Hepatocyte (in vitro differentiated cells): ENCODE results near the gene C12orf75.

Source experiments
- EZH2 ChIP-seq: fragments of 200-600 bp; sonication (generic); IDR thresholded peaks from 2 replicates; pipeline ENCODE4 v1.6.1; 2016; ENCODE audit warnings: antibody characterized with exemption, mild to moderate bottlenecking, borderline replicate concordance
- EZH2phosphoT487 ChIP-seq: fragments of 200-600 bp; sonication (generic); IDR thresholded peaks from one replicate; pipeline ENCODE4 v1.6.1; 2018; ENCODE audit warnings: antibody characterized with exemption, mild to moderate bottlenecking, low read depth, moderate library complexity; ENCODE audit not compliant: unreplicated experiment, severe bottlenecking
- TF ChIP-seq, protein P1 (sequence below): fragments of 200-600 bp; sonication (generic); IDR thresholded peaks from 2 replicates; pipeline ENCODE4 v1.5.1; 2016; ENCODE audit warnings: antibody characterized with exemption, mild to moderate bottlenecking; ENCODE audit not compliant: poor library complexity

DNA sequence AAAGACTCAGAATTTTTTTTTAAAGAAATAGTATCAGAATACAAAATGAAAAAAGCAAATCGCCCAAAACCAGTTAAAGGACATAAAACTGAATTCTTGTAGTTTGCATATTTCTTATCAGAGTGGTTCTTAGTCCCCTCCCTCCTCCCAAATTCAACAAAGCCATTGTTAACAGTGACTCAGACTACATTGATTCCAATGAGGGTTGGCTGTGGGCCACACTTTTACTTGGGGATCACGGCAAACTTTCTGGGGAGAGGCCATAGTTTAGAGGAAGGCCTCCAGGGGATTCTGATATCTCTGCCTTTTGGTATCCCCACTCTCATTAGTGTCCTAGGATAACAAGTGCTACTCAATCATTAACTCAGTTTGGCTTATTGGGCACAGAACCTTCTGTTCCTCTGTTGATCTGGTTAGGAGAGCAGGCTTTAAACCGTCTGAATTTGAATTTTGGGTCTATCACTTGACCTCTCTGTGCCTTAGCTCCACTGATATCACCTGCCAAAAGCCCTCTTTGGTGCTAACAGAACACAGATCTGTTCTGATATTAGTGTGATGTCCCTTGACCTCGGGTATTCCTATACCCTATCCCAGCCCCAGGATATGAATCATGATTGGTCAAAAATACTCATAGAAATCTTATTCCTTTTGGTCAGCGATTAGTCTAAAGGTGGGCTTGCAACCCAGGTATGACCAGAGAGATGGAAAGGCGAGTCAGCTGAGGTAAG is 49.4 kb upstream of the C12orf75 start:
- TF ChIP-seq EZH2phosphoT487 (no peak), EZH2 (no peak)
- TF ChIP-seq, protein P1, sequence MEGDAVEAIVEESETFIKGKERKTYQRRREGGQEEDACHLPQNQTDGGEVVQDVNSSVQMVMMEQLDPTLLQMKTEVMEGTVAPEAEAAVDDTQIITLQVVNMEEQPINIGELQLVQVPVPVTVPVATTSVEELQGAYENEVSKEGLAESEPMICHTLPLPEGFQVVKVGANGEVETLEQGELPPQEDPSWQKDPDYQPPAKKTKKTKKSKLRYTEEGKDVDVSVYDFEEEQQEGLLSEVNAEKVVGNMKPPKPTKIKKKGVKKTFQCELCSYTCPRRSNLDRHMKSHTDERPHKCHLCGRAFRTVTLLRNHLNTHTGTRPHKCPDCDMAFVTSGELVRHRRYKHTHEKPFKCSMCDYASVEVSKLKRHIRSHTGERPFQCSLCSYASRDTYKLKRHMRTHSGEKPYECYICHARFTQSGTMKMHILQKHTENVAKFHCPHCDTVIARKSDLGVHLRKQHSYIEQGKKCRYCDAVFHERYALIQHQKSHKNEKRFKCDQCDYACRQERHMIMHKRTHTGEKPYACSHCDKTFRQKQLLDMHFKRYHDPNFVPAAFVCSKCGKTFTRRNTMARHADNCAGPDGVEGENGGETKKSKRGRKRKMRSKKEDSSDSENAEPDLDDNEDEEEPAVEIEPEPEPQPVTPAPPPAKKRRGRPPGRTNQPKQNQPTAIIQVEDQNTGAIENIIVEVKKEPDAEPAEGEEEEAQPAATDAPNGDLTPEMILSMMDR: no peak
